Fibroblast of lung (primary cell): ENCODE data around the gene PPP1R3F. TPM values are rescaled to one million over a fixed set of nuclear protein-coding genes. Genes with fewer than 3 reads are reported as not detected.
"Not testable (repeated sequence)": the region's sequence is repeated elsewhere in the genome, so short reads cannot be mapped to it uniquely, and the experiment has no call there.

Experiments used
- DNase-seq, 2 donors: peaks; one replicate each; pipeline versions ENCODE4 v3.0.0 to v3.0.0-alpha.2; 2010; ENCODE audit warnings: low read depth in 2 of 2
- H2AFZ ChIP-seq: 2 replicates; pipeline ENCODE4 v1.5.1; 2012; ENCODE audit warnings: low read length, control low read depth, inconsistent platforms
- H3K27ac ChIP-seq: 2 replicates; pipeline ENCODE4 v1.5.1; 2011; ENCODE audit warnings: low read length, control low read depth; ENCODE audit not compliant: insufficient read depth
- H3K27me3 ChIP-seq: 2 replicates; pipeline ENCODE4 v1.5.1; 2011; ENCODE audit warnings: mild to moderate bottlenecking, low read length; ENCODE audit not compliant: control insufficient read depth, insufficient read depth
- H3K36me3 ChIP-seq: 2 replicates; pipeline ENCODE4 v1.5.1; 2011; ENCODE audit warnings: low read length; ENCODE audit not compliant: control insufficient read depth, insufficient read depth
- H3K4me1 ChIP-seq: 2 replicates; pipeline ENCODE4 v1.5.1; 2011; ENCODE audit warnings: low read length; ENCODE audit not compliant: control insufficient read depth, insufficient read depth; ENCODE audit errors: extremely low read depth
- H3K4me2 ChIP-seq: 2 replicates; pipeline ENCODE4 v1.5.1; 2011; ENCODE audit warnings: low read length, control low read depth; ENCODE audit not compliant: insufficient read depth; ENCODE audit errors: extremely low read depth
- H3K4me3 ChIP-seq, 4 experiments: fragments of 200-600 bp in 1 of 4; sonication (generic) in 1 of 4; replicated peaks in 1 of 4; 2 replicates each; pipeline ENCODE4 v1.5.1; 2011 to 2016; ENCODE audit warnings: low read length in 4 of 4, low read depth in 3 of 4, mild to moderate bottlenecking in 3 of 4, control low read depth in 2 of 4, inconsistent platforms in 1 of 4, mixed read lengths in 1 of 4; ENCODE audit not compliant: insufficient read depth in 1 of 4; ENCODE audit errors: control extremely low read depth in 1 of 4
- H3K79me2 ChIP-seq: 2 replicates; pipeline ENCODE4 v1.5.1; 2012; ENCODE audit warnings: mild to moderate bottlenecking, low read length, inconsistent platforms; ENCODE audit not compliant: control insufficient read depth, insufficient read depth
- H3K9ac ChIP-seq: 2 replicates; pipeline ENCODE4 v1.5.1; 2011; ENCODE audit warnings: mild to moderate bottlenecking, low read length, control low read depth; ENCODE audit not compliant: insufficient read depth
- H3K9me3 ChIP-seq: 2 replicates; pipeline ENCODE4 v1.5.1; 2012; ENCODE audit warnings: low read depth, low read length; ENCODE audit not compliant: control insufficient read depth, insufficient read depth
- H4K20me1 ChIP-seq: 2 replicates; pipeline ENCODE4 v1.5.1; 2011; ENCODE audit warnings: low read length; ENCODE audit not compliant: control insufficient read depth, insufficient read depth; ENCODE audit errors: extremely low read depth
- EZH2 ChIP-seq: IDR thresholded peaks from 2 replicates; pipeline ENCODE4 v1.5.1; 2012; ENCODE audit warnings: low read length, control low read depth, mild to moderate bottlenecking; ENCODE audit errors: missing control alignments
- polyA plus RNA-seq, 2 donors: library from polyadenylated mRNA; depleted of rRNA in 1 of 2; stranded (reverse) in 1 of 2; unstranded in 1 of 2; fragments of >200 nt; gene quantifications; 2 replicates each; pipeline ENCODE4 v1.2.1, GENCODE V29; 2011 to 2012; ENCODE audit warnings: missing spikeins in 1 of 2
- total RNA-seq: library from RNA; depleted of rRNA; stranded (reverse); fragments of >200 nt; gene quantifications from 2 replicates; pipeline ENCODE4 v1.2.1, GENCODE V29; 2014
- TF ChIP-seq, protein P1 (sequence below), 2 donors: IDR thresholded peaks in 1 of 2; conservative IDR thresholded peaks in 1 of 2; 1 replicate in 1 of 2; 2 replicates in 1 of 2; pipeline ENCODE4 v1.5.1; 2011 to 2012; ENCODE audit warnings: low read length in 2 of 2, control low read depth in 1 of 2, inconsistent platforms in 1 of 2, low read depth in 1 of 2, mild to moderate bottlenecking in 1 of 2

The PPP1R3F gene
- total and polyA plus RNA-seq, 2 donors (not counting 1 experiment from before 2014, with no cell fraction given) = 0.93 to 6.8 TPM

DNA sequence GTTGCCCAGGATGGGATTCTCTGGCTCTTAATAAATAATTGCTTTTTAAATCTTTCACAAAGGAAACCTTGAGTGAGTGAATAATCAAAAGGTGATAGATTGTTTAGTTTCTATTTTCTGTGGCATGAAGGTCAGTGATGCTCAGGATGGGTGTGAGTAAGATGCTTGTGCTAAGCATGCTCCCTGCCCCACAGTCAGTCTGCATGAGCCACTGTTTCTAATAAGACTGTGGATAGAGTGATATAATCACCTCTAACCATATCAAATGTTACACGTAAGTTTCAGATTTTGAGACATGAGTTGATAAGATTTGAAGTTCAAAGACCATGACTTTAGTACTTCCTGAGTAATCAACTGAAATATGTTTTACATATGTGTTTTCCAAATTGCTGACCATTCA, 31.1 kb downstream of the PPP1R3F start:
- Histone ChIP-seq H3K4me1 (no peaks in the 10 kb centered on the region), H3K36me3 (no peaks in the 10 kb centered on the region), H3K4me3 (no peak overlapping the region), H3K9ac (no peak overlapping the region), H3K27me3 (no peaks in the 10 kb centered on the region), H2AFZ (no peak overlapping the region), H3K4me2 (no peak overlapping the region), H3K79me2 (no peaks in the 10 kb centered on the region), H3K27ac (no peak overlapping the region), H3K9me3 (no peaks in the 10 kb centered on the region), H4K20me1 (no peaks in the 10 kb centered on the region)
- TF ChIP-seq EZH2 = no peak
- TF ChIP-seq, protein P1, sequence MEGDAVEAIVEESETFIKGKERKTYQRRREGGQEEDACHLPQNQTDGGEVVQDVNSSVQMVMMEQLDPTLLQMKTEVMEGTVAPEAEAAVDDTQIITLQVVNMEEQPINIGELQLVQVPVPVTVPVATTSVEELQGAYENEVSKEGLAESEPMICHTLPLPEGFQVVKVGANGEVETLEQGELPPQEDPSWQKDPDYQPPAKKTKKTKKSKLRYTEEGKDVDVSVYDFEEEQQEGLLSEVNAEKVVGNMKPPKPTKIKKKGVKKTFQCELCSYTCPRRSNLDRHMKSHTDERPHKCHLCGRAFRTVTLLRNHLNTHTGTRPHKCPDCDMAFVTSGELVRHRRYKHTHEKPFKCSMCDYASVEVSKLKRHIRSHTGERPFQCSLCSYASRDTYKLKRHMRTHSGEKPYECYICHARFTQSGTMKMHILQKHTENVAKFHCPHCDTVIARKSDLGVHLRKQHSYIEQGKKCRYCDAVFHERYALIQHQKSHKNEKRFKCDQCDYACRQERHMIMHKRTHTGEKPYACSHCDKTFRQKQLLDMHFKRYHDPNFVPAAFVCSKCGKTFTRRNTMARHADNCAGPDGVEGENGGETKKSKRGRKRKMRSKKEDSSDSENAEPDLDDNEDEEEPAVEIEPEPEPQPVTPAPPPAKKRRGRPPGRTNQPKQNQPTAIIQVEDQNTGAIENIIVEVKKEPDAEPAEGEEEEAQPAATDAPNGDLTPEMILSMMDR (conservative IDR thresholded peaks at IDR 0.05 in 1 of 2, IDR thresholded peaks at IDR 0.05 in 1 of 2; ENCODE audit: low read depth in 1 of 2, low read length in 2 of 2) = no peak
- no peak for DNase-seq

DNA sequence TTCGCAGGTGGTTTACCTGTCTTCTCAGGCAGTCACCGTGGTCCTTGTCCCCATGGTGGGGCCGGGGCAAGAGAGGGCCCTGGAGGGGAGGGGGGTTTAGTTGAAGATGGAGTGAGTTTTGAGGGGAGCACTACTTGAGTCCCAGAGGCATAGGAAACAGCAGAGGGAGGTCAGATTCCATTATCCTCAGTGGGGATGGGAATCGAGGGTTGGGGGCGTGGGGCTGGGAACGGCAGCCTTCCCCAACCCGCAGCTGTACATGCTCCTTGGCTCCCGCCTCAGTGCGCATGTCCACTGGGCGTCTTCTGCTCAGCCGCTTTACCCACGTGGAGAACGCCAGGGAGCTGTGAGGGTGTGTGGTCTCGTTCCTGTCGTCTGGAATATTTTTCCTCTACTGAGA, 33.8 kb downstream of the PPP1R3F start, which contains the start of gene GAGE10:
Gene GAGE10 (plus strand): TSS at position 301 of the 400 bp plus-strand sequence. CDS start 1,214 bp downstream, outside the sequence.
- no peaks in the 10 kb centered on the region for H3K36me3 ChIP-seq
- no peaks in the 10 kb centered on the region for H4K20me1 ChIP-seq
- H3K9ac ChIP-seq = no peak within 1 kb of the TSS
- H3K4me3 ChIP-seq = no peak within 1 kb of the TSS
- no peak within 1 kb of the TSS for H3K4me2 ChIP-seq
- no peaks in the 10 kb centered on the region for H3K9me3 ChIP-seq
- H3K27ac ChIP-seq = no peak within 1 kb of the TSS
- H3K27me3 ChIP-seq = no peaks in the 10 kb centered on the region
- no peaks in the 10 kb centered on the region for H3K4me1 ChIP-seq
- no peaks in the 10 kb centered on the region for H3K79me2 ChIP-seq
- no peak within 1 kb of the TSS for H2AFZ ChIP-seq
- DNase-seq = no peak
- TF ChIP-seq EZH2 = no peak
- TF ChIP-seq, protein P1 (conservative IDR thresholded peaks at IDR 0.05 in 1 of 2, IDR thresholded peaks at IDR 0.05 in 1 of 2; ENCODE audit: low read depth in 1 of 2, low read length in 2 of 2) = no peak

DNA sequence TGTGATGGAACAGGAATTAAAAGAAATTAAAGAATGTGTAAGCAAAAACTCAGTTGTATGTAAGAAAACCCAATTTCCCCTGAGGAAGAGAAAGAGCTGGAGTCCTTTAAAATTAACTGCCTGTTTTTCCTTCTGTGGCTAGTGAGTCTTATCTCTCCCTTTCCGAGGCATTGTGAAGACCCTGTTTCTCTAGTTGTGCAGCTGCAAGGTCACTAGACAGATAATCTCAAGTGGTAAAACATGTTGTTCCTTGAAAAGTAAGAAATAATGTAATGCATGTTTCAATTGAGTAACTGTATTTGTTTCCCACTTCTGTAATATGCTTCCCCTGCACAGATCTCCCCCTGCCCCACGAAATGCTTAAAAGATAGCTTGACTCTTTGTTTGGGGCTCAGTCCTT, 38.2 kb downstream of the PPP1R3F start:
- H3K4me3 ChIP-seq, H3K9ac ChIP-seq, H4K20me1 ChIP-seq, H3K27me3 ChIP-seq, H3K4me1 ChIP-seq, H3K79me2 ChIP-seq, H3K4me2 ChIP-seq, H3K27ac ChIP-seq, H3K36me3 ChIP-seq, H3K9me3 ChIP-seq, DNase-seq, H2AFZ ChIP-seq: not testable (repeated sequence)
